ENCODE results near the gene HS6ST3. TPM values are rescaled to one million over a fixed set of nuclear protein-coding genes. Genes with fewer than 3 reads are reported as not detected.

Gene HS6ST3
- total and polyA plus RNA-seq, 9 donors = 0.08 to 0.80 (median 0.15) TPM

GRCh38 chr13:96783511-96783910 lies 693.6 kb downstream of the HS6ST3 start:
- no peaks in the 10 kb centered on the region for H3K27me3 ChIP-seq (ENCODE audit: control insufficient read depth, insufficient read depth, low read length)
- H3K36me3 ChIP-seq (ENCODE audit: control insufficient read depth, insufficient read depth, low read length) = no peaks in the 10 kb centered on the region
- H3K27ac ChIP-seq (ENCODE audit: low read length) = no peak overlapping the region
- H3K4me3 ChIP-seq (ENCODE audit: low read length) = no peak overlapping the region
- 68% methylated on average over 2 of the region's 3 CpGs for WGBS (ENCODE audit: insufficient coverage)
- no peaks in the 10 kb centered on the region for H3K9me3 ChIP-seq (replicated peaks; ENCODE audit: control insufficient read depth, low read depth, low read length)
- H3K4me1 ChIP-seq (ENCODE audit: control insufficient read depth, insufficient read depth, low read length) = no peaks in the 10 kb centered on the region
- no peak for DNase-seq

- no peak overlapping the region for H3K27ac ChIP-seq (ENCODE audit: low read length)
- no peaks in the 10 kb centered on the region for H3K36me3 ChIP-seq (ENCODE audit: control insufficient read depth, insufficient read depth, low read length)
- no peaks in the 10 kb centered on the region for H3K4me1 ChIP-seq (ENCODE audit: control insufficient read depth, insufficient read depth, low read length)
- no peak overlapping the region for H3K4me3 ChIP-seq (ENCODE audit: low read length)
- DNase-seq = no peak
- H3K9me3 ChIP-seq (replicated peaks; ENCODE audit: control insufficient read depth, low read depth, low read length) = no peaks in the 10 kb centered on the region
- H3K27me3 ChIP-seq (ENCODE audit: control insufficient read depth, insufficient read depth, low read length) = no peaks in the 10 kb centered on the region
- 100% methylated on average over 3 of the region's 3 CpGs for WGBS (ENCODE audit: insufficient coverage)
These were observed 696.1 kb downstream of the HS6ST3 start for GRCh38 chr13:96785986-96786385.

DNA sequence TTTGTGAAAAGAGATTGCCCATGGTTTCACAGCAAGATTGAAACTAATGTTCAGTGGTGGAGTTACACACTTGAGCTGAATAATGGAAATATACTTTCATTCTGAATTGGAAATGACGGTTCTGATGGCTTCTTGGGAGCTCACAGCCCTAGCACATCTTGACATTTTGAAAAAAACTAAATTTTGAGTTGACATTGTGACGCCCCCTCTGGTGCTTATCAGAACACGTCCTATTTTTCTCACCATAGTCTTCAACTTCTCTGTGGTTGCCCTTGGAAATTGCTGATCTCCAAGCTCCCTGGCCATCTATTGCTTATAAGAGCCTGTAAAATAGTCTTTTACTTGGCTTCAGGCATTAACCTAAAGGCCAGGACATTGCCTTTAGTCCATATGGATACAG lies 702.3 kb downstream of the HS6ST3 start:
- no peak for DNase-seq
- WGBS (ENCODE audit: insufficient coverage) = 86% methylated on average over 1 of the region's 3 CpGs

DNA sequence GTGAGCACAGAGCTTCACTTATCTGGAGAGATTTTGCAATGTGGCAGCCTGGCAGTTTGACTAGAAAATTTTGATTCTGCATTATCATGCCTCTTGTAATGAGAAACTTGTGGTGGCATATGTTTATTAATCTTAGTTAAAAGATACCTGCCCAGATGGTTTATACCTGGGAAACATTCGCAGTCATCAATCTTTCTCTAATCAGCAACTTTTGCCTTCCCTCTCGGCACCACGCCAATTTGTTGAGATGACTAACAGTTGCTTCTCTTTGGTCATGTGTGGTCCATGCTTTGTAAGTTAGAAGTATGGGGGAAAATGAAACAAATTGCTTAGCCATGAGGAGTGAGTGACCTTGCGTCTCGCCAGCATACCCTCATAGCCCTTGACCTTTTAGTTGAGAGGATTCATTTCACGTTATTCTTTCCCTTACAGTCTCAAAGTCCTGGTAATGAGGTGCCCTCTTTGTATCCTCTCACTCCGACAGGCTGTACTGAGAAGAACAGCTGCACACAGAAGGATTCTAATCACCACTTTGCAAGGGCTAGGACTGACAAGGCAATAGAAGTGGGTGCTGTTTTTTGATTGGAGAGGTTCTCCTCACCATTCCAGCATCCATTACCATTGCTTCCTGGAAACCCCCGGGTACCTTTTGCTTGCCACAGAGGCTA lies 703.0 kb downstream of the HS6ST3 start:
- Histone ChIP-seq H3K9me3 (replicated peaks; ENCODE audit: control insufficient read depth, low read depth, low read length) (no peaks in the 10 kb centered on the region), H3K36me3 (ENCODE audit: control insufficient read depth, insufficient read depth, low read length) (no peaks in the 10 kb centered on the region), H3K27me3 (ENCODE audit: control insufficient read depth, insufficient read depth, low read length) (no peaks in the 10 kb centered on the region), H3K4me3 (ENCODE audit: low read length) (no peak overlapping the region), H3K4me1 (ENCODE audit: control insufficient read depth, insufficient read depth, low read length) (no peaks in the 10 kb centered on the region), H3K27ac (ENCODE audit: low read length) (no peak overlapping the region)
- no peak for DNase-seq
- no CpG with 5 or more reads among the region's 8 CpGs for WGBS (ENCODE audit: insufficient coverage)

More for the DNA sequence above, 702.3 kb downstream of the HS6ST3 start:
- H3K4me1 ChIP-seq (ENCODE audit: control insufficient read depth, insufficient read depth, low read length) = no peaks in the 10 kb centered on the region
- H3K27me3 ChIP-seq (ENCODE audit: control insufficient read depth, insufficient read depth, low read length) = no peaks in the 10 kb centered on the region
- H3K9me3 ChIP-seq (replicated peaks; ENCODE audit: control insufficient read depth, low read depth, low read length) = no peaks in the 10 kb centered on the region
- no peak overlapping the region for H3K4me3 ChIP-seq (ENCODE audit: low read length)
- H3K27ac ChIP-seq (ENCODE audit: low read length) = no peak overlapping the region
- no peaks in the 10 kb centered on the region for H3K36me3 ChIP-seq (ENCODE audit: control insufficient read depth, insufficient read depth, low read length)

- Histone ChIP-seq H3K27me3 (ENCODE audit: control insufficient read depth, insufficient read depth, low read length) (no peaks in the 10 kb centered on the region), H3K4me1 (ENCODE audit: control insufficient read depth, insufficient read depth, low read length) (no peaks in the 10 kb centered on the region), H3K36me3 (ENCODE audit: control insufficient read depth, insufficient read depth, low read length) (no peaks in the 10 kb centered on the region), H3K27ac (ENCODE audit: low read length) (no peak overlapping the region), H3K9me3 (replicated peaks; ENCODE audit: control insufficient read depth, low read depth, low read length) (no peaks in the 10 kb centered on the region), H3K4me3 (ENCODE audit: low read length) (no peak overlapping the region)
- 52% methylated on average over 2 of the region's 4 CpGs for WGBS (ENCODE audit: insufficient coverage)
- no peak for DNase-seq
These were observed 703.5 kb downstream of the HS6ST3 start for GRCh38 chr13:96793404-96793755.

DNA sequence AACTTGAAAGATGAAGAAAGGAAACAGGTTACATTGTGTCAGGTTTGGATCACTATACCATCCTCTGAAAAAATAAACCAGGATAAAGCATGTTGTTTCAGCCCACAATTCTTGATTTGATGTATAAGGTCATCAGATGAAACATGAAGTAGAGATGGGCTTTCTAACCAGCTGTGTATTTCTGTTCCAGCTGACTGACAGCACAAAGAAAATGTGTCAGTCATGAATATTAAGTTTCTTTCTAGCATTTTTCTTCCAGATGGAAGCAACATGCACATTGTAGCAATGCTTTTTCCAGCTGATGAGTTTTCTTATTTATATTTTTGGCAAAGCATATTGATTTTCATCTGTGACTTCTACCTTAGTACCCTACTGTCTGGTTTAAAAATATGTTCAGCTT lies 704.8 kb downstream of the HS6ST3 start:
- Histone ChIP-seq H3K4me3 (ENCODE audit: low read length) (no peak overlapping the region), H3K27ac (ENCODE audit: low read length) (no peak overlapping the region), H3K9me3 (replicated peaks; ENCODE audit: control insufficient read depth, low read depth, low read length) (no peaks in the 10 kb centered on the region), H3K36me3 (ENCODE audit: control insufficient read depth, insufficient read depth, low read length) (no peaks in the 10 kb centered on the region), H3K4me1 (ENCODE audit: control insufficient read depth, insufficient read depth, low read length) (no peaks in the 10 kb centered on the region), H3K27me3 (ENCODE audit: control insufficient read depth, insufficient read depth, low read length) (no peaks in the 10 kb centered on the region)
- peak; percentile 69 for DNase-seq

DNA sequence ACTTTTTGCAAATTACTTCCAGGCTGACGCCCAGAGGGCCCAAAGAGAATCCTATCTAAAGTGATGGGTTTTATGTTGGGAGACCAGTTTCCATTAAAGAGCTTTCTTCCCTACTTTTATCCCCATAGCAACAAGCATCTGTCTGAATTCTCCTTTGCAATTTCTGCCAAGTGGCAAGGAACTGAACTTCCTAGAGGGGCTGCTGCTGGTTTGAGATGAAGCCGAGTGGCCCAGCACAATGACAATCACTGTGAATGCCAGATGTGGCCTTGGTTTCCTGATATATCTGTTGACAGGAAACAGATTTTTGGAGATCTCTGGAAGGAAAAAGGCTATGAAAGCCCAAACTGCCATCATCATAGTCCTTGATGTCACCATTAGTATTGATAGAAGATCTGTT lies 705.8 kb downstream of the HS6ST3 start:
- H3K27ac ChIP-seq (ENCODE audit: low read length) = no peak overlapping the region
- H3K4me1 ChIP-seq (ENCODE audit: control insufficient read depth, insufficient read depth, low read length) = no peaks in the 10 kb centered on the region
- peak; percentile 43 for DNase-seq
- WGBS (ENCODE audit: insufficient coverage) = 60% methylated on average over 1 of the region's 2 CpGs
- H3K27me3 ChIP-seq (ENCODE audit: control insufficient read depth, insufficient read depth, low read length) = no peaks in the 10 kb centered on the region
- H3K36me3 ChIP-seq (ENCODE audit: control insufficient read depth, insufficient read depth, low read length) = no peaks in the 10 kb centered on the region
- no peak overlapping the region for H3K4me3 ChIP-seq (ENCODE audit: low read length)
- no peaks in the 10 kb centered on the region for H3K9me3 ChIP-seq (replicated peaks; ENCODE audit: control insufficient read depth, low read depth, low read length)

- Histone ChIP-seq H3K27ac (ENCODE audit: low read length) (no peak overlapping the region), H3K4me3 (ENCODE audit: low read length) (no peak overlapping the region), H3K27me3 (ENCODE audit: control insufficient read depth, insufficient read depth, low read length) (no peaks in the 10 kb centered on the region), H3K9me3 (replicated peaks; ENCODE audit: control insufficient read depth, low read depth, low read length) (no peaks in the 10 kb centered on the region), H3K4me1 (ENCODE audit: control insufficient read depth, insufficient read depth, low read length) (no peaks in the 10 kb centered on the region), H3K36me3 (ENCODE audit: control insufficient read depth, insufficient read depth, low read length) (no peaks in the 10 kb centered on the region)
- no CpG with 5 or more reads among the region's 2 CpGs for whole genome bisulfite sequencing (ENCODE audit: insufficient coverage)
- peak; percentile 23 for DNase-seq
These were observed 706.3 kb downstream of the HS6ST3 start for GRCh38 chr13:96796091-96796633.

DNA sequence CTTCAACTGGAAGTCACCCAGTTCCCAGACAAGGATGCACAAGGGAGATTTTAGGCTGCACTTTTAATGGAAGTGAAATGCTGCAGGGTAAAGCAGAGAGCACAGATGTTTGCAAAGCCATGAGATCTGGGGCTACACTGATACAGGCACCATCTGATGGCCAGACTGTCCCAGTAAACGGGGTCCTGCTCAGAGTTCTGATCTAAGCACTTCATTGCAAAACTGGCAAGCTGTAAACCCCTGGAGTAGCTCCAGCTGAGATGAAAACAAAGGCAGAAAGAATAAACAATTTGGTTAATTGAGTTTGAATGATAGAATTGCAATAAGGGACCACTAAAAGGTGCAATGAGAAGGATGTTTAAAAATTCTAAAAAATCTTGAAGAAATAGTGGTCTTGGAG lies 707.2 kb downstream of the HS6ST3 start:
- Histone ChIP-seq H3K4me3 (ENCODE audit: low read length) (no peak overlapping the region), H3K4me1 (ENCODE audit: control insufficient read depth, insufficient read depth, low read length) (no peaks in the 10 kb centered on the region), H3K27me3 (ENCODE audit: control insufficient read depth, insufficient read depth, low read length) (no peaks in the 10 kb centered on the region), H3K27ac (ENCODE audit: low read length) (no peak overlapping the region), H3K36me3 (ENCODE audit: control insufficient read depth, insufficient read depth, low read length) (no peaks in the 10 kb centered on the region), H3K9me3 (replicated peaks; ENCODE audit: control insufficient read depth, low read depth, low read length) (no peaks in the 10 kb centered on the region)
- peak; percentile 40 for DNase-seq
- WGBS (ENCODE audit: insufficient coverage) = 21% methylated on average over 1 of the region's 1 CpG

- Histone ChIP-seq H3K27ac (ENCODE audit: low read length) (no peak overlapping the region), H3K27me3 (ENCODE audit: control insufficient read depth, insufficient read depth, low read length) (no peaks in the 10 kb centered on the region), H3K4me3 (ENCODE audit: low read length) (no peak overlapping the region), H3K9me3 (replicated peaks; ENCODE audit: control insufficient read depth, low read depth, low read length) (no peaks in the 10 kb centered on the region), H3K4me1 (ENCODE audit: control insufficient read depth, insufficient read depth, low read length) (no peaks in the 10 kb centered on the region), H3K36me3 (ENCODE audit: control insufficient read depth, insufficient read depth, low read length) (no peaks in the 10 kb centered on the region)
- no CpG with 5 or more reads among the region's 3 CpGs for WGBS (ENCODE audit: insufficient coverage)
- no peak for DNase-seq
These were observed 713.7 kb downstream of the HS6ST3 start for GRCh38 chr13:96803456-96804100.
